ENCODE data around the gene ATMIN. TPM values are rescaled to one million over a fixed set of nuclear protein-coding genes. Genes with fewer than 3 reads are reported as not detected.

The ATMIN gene
- total RNA-seq, 1 experiment from 2014 or later: 46.7 TPM

DNA sequence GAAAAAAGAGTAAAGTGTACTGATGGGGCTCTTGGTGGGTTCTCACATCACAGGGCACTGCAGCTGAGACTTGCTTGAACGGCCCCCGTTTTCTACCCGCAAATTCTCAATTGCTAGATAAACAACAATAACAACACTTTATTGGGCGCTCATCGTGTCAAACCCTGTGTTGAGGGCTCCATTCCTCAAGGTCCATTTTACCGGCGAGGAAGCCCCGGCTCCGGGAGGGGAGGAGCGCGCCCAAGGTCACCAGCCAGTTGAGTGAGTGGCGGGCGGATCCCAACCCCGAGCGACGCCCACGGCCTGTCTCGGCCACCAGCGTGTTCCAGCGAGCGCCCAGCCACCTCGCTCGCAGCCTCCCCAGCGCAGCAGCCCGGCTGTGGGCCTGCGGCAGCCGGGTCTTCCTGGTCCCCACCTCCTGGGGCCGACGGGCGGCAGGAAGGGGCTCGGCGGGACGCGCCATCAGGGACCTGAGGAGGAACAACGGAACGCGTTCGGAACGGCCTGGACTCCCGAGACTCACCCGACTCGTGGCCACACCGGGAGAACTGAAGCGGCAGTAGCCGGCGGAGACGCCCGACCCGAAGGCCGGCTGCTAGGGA is 29.3 kb upstream of the ATMIN start:
- TF ChIP-seq POLR2AphosphoS5 (IDR thresholded peaks at IDR 0.05; ENCODE audit: low read depth, low read length) (no peak), ZFX (IDR thresholded peaks at IDR 0.05) (peak; percentile 57)
- H3K9ac ChIP-seq (ENCODE audit: low read length): peak overlapping the region; percentile 95
- ATAC-seq: peak; percentile 54
- peaks cover 16 to 26% of the 10 kb centered on the region in 2 experiments for H3K4me1 ChIP-seq (ENCODE audit: control insufficient read depth in 1 of 2, insufficient read depth in 2 of 2, low read length in 2 of 2)
- RAD21 ChIA-PET (ENCODE audit: low non-redundant PET in 1 of 2, low total read pairs in 2 of 2, uncharacterized antibody in 2 of 2, unreplicated experiment in 2 of 2): no interaction called here
- no peaks in the 10 kb centered on the region for H3K27me3 ChIP-seq (ENCODE audit: insufficient read depth, low read length)
- peaks cover 94% of the 10 kb centered on the region for H3K79me2 ChIP-seq (ENCODE audit: insufficient read depth, low read length)
- CTCF ChIA-PET: interaction anchor here (0.9 to 1.1 kb wide), 4 partner anchors 12 to 199 kb away, joined by 3 to 11 read pairs (median 4); partner anchors contain the start of gene ATMIN
- no peaks in the 10 kb centered on the region; a peak in 1 of 4 replicates for H3K36me3 ChIP-seq (ENCODE audit: control insufficient read depth in 1 of 2, insufficient read depth in 2 of 2, low read length in 2 of 2)
- intact Hi-C loops (cut with micrococcal nuclease): loop anchor here (5.0 to 10.0 kb wide), 2 partner anchors 136 to 188 kb away; no protein-coding TSS in a partner anchor
- no TSS peak for BruUV-seq (replicated peaks)
- H3K4me2 ChIP-seq (ENCODE audit: low read length): peak overlapping the region; percentile 83
- H3K9me3 ChIP-seq (ENCODE audit: control insufficient read depth in 1 of 2, insufficient read depth in 1 of 2, low read depth in 1 of 2, low read length in 2 of 2): no peaks in the 10 kb centered on the region
- H3K9me2 ChIP-seq (ENCODE audit: insufficient read depth): no peaks in the 10 kb centered on the region
- H3K27ac ChIP-seq (ENCODE audit: low read depth, low read length): peak overlapping the region; percentile 97
- no peak overlapping the region for H2AFZ ChIP-seq (ENCODE audit: low read depth, low read length, poor library complexity, severe bottlenecking)
- peak; percentile 21 for DNase-seq (ENCODE audit: low read depth, low spot score)
- H4K20me1 ChIP-seq (ENCODE audit: insufficient read depth): peaks cover 22% of the 10 kb centered on the region; the same call in 1 of the 2 replicates
- POLR2A ChIA-PET: interaction anchor here (0.9 to 1.4 kb wide), 4 partner anchors 13 to 27 kb away, joined by 3 to 4 read pairs (median 3); no protein-coding TSS in a partner anchor
- peak overlapping the region; percentile 53 to 93 for H3K4me3 ChIP-seq (replicated peaks in 1 of 2; ENCODE audit: low read depth in 1 of 2, low read length in 2 of 2)

DNA sequence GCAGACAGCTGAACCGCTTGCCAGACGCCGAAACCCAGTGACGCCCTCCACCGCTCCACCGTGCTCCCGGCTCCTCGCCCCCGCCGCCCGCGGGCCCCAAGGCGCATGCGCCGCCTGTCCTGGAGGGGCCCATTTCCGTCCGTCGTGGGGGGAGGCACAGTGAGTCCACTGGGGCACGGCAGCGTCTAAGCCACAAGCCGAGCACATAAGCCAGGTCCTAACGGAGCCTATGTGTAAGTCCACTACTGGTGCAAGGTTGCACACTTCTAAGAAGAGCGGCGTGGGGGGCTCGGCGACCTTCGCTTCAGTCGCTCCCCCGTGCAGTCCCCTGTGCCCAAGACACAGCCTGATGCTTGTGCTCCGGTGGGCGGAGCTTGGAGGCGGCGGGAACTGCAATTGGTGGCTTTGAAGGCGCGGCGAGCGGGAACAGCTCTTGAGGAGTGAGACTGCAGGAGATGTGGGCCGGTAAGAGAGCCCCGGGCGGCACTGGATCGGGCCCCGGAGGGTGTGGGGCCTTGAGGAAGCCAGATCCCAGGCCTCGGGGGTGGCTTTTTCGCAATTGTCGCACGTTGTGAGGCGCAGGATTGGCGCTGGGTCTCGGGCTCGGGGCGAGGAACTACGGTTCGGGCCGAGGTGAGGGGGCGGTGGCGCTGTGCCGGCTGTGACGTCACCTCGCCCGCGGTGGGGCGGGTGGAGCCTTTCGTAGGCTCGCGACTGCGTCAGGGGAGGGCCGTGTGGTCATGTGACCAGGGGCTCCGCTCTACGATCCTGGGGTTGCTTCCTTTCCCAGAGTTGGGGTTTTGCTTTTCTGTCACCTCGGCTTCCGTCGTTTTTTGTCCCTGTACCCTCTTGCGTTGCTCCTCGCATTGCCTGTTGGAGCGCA is 28.6 kb upstream of the ATMIN start, which contains the start of the genes CENPN and CMC2:
CENPN (plus strand) TSS at position 402 of the 883 bp plus-strand sequence. CDS start 4,726 bp downstream, outside the sequence.
CMC2 (minus strand) TSS at position 73 of the 883 bp plus-strand sequence. CDS start 9,491 bp downstream, outside the sequence.
- Histone ChIP-seq H3K79me2 (ENCODE audit: insufficient read depth, low read length) (peaks cover 94% of the 10 kb centered on the region), H3K4me2 (ENCODE audit: low read length) (peak within 1 kb of the TSS; percentile 83), H3K36me3 (ENCODE audit: control insufficient read depth in 1 of 2, insufficient read depth in 2 of 2, low read length in 2 of 2) (peaks cover 3 to 6% of the 10 kb centered on the region in 2 experiments; a peak in 3 of 4 replicates), H3K27me3 (ENCODE audit: insufficient read depth, low read length) (no peaks in the 10 kb centered on the region), H3K27ac (ENCODE audit: low read depth, low read length) (peak within 1 kb of the TSS; percentile 97), H3K9me3 (ENCODE audit: control insufficient read depth in 1 of 2, insufficient read depth in 1 of 2, low read depth in 1 of 2, low read length in 2 of 2) (no peaks in the 10 kb centered on the region), H3K4me1 (ENCODE audit: control insufficient read depth in 1 of 2, insufficient read depth in 2 of 2, low read length in 2 of 2) (peaks cover 16 to 26% of the 10 kb centered on the region in 2 experiments), H3K9me2 (ENCODE audit: insufficient read depth) (no peaks in the 10 kb centered on the region), H2AFZ (ENCODE audit: low read depth, low read length, poor library complexity, severe bottlenecking) (no peak within 1 kb of the TSS), H3K4me3 (replicated peaks in 1 of 2; ENCODE audit: low read depth in 1 of 2, low read length in 2 of 2) (peak within 1 kb of the TSS; percentile 53 to 93), H4K20me1 (ENCODE audit: insufficient read depth) (peaks cover 22% of the 10 kb centered on the region; the same call in 1 of the 2 replicates), H3K9ac (ENCODE audit: low read length) (peak within 1 kb of the TSS; percentile 95)
- ChIA-PET CTCF (interaction anchor here (0.7 to 1.1 kb wide), 5 partner anchors 11 to 198 kb away, joined by 3 to 11 read pairs (median 3); partner anchors contain the start of gene ATMIN), POLR2A (interaction anchor here (0.9 to 1.4 kb wide), 4 partner anchors 14 to 28 kb away, joined by 3 to 4 read pairs (median 3); no protein-coding TSS in a partner anchor), RAD21 (ENCODE audit: low non-redundant PET in 1 of 2, low total read pairs in 2 of 2, uncharacterized antibody in 2 of 2, unreplicated experiment in 2 of 2) (no interaction called here)
- intact Hi-C loops (cut with micrococcal nuclease): loop anchor here (1.0 to 10.0 kb wide), 4 partner anchors 28 to 188 kb away; partner anchors contain the start of genes ATMIN and GCSH
- TSS peak; percentile 73 for BruUV-seq (replicated peaks)
- peak; percentile 72 for TF ChIP-seq YY1 (IDR thresholded peaks at IDR 0.05; ENCODE audit: extremely low read depth, insufficient replicate concordance, low read depth, low read length)
- peak; percentile 90 for TF ChIP-seq TCF7L2 (IDR thresholded peaks at IDR 0.05; ENCODE audit: borderline replicate concordance, extremely low read depth, insufficient read depth, insufficient read length)
- TF ChIP-seq SP1 (IDR thresholded peaks at IDR 0.05; ENCODE audit: low read depth): no peak
- peak; percentile 92 for TF ChIP-seq POLR2A (IDR thresholded peaks at IDR 0.05; ENCODE audit: borderline replicate concordance, extremely low read depth, insufficient read depth, insufficient read length)
- no peak for TF ChIP-seq EZH2 (IDR thresholded peaks at IDR 0.05)
- TF ChIP-seq ZFX (IDR thresholded peaks at IDR 0.05): peak; percentile 6; the same call in 1 of the 2 replicates
- peak; percentile 86 for TF ChIP-seq POLR2AphosphoS5 (IDR thresholded peaks at IDR 0.05; ENCODE audit: low read depth, low read length)
- TF ChIP-seq, protein P1, sequence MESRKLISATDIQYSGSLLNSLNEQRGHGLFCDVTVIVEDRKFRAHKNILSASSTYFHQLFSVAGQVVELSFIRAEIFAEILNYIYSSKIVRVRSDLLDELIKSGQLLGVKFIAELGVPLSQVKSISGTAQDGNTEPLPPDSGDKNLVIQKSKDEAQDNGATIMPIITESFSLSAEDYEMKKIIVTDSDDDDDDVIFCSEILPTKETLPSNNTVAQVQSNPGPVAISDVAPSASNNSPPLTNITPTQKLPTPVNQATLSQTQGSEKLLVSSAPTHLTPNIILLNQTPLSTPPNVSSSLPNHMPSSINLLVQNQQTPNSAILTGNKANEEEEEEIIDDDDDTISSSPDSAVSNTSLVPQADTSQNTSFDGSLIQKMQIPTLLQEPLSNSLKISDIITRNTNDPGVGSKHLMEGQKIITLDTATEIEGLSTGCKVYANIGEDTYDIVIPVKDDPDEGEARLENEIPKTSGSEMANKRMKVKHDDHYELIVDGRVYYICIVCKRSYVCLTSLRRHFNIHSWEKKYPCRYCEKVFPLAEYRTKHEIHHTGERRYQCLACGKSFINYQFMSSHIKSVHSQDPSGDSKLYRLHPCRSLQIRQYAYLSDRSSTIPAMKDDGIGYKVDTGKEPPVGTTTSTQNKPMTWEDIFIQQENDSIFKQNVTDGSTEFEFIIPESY (IDR thresholded peaks at IDR 0.05; ENCODE audit: extremely low read depth, insufficient replicate concordance, low read length): peak; percentile 52
- ATAC-seq: peak; percentile 89
- peak; percentile 100 for DNase-seq (ENCODE audit: low read depth, low spot score)

Data from HCT116 (cell line).